ENCODE data around the gene JOSD2. TPM values are rescaled to one million over a fixed set of nuclear protein-coding genes. Genes with fewer than 3 reads are reported as not detected.
A peak's percentile ranks its signal among the peaks of the same experiment; 100 is the strongest.

Gene JOSD2
- total RNA-seq (2014; rRNA removed) (60.8 and 71.5 TPM in 2 replicates), Bru-seq, nascent RNA (percentile 51 among the genes with signal in this experiment), BruChase-seq, experiment 1, labeled RNA remaining after a 6-hour chase (percentile 50 among the genes with signal in this experiment), BruChase-seq, experiment 2, labeled RNA remaining after a 2-hour chase (percentile 48 among the genes with signal in this experiment)
- long read RNA-seq, transcript JOSD2-204 (5 exons, 996 nt), result major isoform, 6 of 34 reads
- long read RNA-seq, partial matches to known transcripts, result 8 of 34 reads
- long read RNA-seq, other reads (novel, unspliced or antisense), result 11 of 34 reads

GRCh38 chr19:50511069-50511822 lies at the start of gene JOSD2:
Gene JOSD2 (minus strand): TSS chr19:50511191. CDS start chr19:50510431, 760 bp downstream.
- BruUV-seq (replicated peaks), result no TSS peak
- Histone ChIP-seq H3K4me1 (ENCODE audit: insufficient read depth, low read length) (0 out of 2 replicates have a peak, but pooled peaks cover 7% of the 10 kb centered on the region), H4K20me1 (ENCODE audit: low read length) (no peaks in the 10 kb centered on the region), H3K27me3 (ENCODE audit: low read length) (no peaks in the 10 kb centered on the region), H3K9me2 (replicated peaks; ENCODE audit: low read length) (no peaks in the 10 kb centered on the region), H3K27ac (ENCODE audit: low read length) (peak within 1 kb of the TSS; percentile 20), H2AFZ (ENCODE audit: low read length) (peak within 1 kb of the TSS; percentile 80), H3F3A (ENCODE audit: low read length, unreplicated experiment) (no peaks in the 10 kb centered on the region), H3K36me3 (ENCODE audit: low read depth, low read length) (no peaks in the 10 kb centered on the region), H3K4me3 (ENCODE audit: low read length) (peak within 1 kb of the TSS; percentile 84), H3K9me3 (ENCODE audit: low read length) (no peaks in the 10 kb centered on the region), H3K79me2 (ENCODE audit: low read length) (0 out of 2 replicates have a peak, but pooled peaks cover 3% of the 10 kb centered on the region), H3K9ac (ENCODE audit: low read length) (peak within 1 kb of the TSS; percentile 83), H3K4me2 (ENCODE audit: low read length) (peak within 1 kb of the TSS; percentile 90)
- CTCF ChIA-PET, result interaction anchor here (0.6 to 0.7 kb wide), 4 partner anchors 121 to 261 kb away, joined by 3 to 6 read pairs (median 5); no protein-coding TSS in a partner anchor
- POLR2A ChIA-PET (ENCODE audit: unreplicated experiment), result interaction anchor here (0.5 to 0.6 kb wide), 6 partner anchors 135 to 328 kb away, joined by 3 to 8 read pairs (median 4); partner anchors contain the start of genes MYH14 and NR1H2
- intact Hi-C loops (cut with micrococcal nuclease), result loop anchor here (1.0 kb wide), 2 partner anchors 135 to 182 kb away; partner anchors contain the start of genes KCNC3 and NR1H2
- TF ChIP-seq EZH2phosphoT487 (IDR thresholded peaks at IDR 0.05; ENCODE audit: borderline replicate concordance, low read length) (no peak), EZH2 (IDR thresholded peaks at IDR 0.05; ENCODE audit: low read length, unreplicated experiment) (no peak), CTCF (conservative IDR thresholded peaks at IDR 0.05; ENCODE audit: low read depth, low read length) (no peak)
- DNase-seq (peak; percentile 99), ATAC-seq (peak; percentile 98)

GRCh38 chr19:50559636-50560035 lies 48.6 kb upstream of the JOSD2 start:
- H3K27ac ChIP-seq (ENCODE audit: low read length), result no peak overlapping the region
- ATAC-seq (no peak), DNase-seq (no peak)
- no peak overlapping the region for H3K9ac ChIP-seq (ENCODE audit: low read length)
- H3K9me3 ChIP-seq (ENCODE audit: low read length), result no peaks in the 10 kb centered on the region
- H3K4me2 ChIP-seq (ENCODE audit: low read length), result no peak overlapping the region
- H3K9me2 ChIP-seq (replicated peaks; ENCODE audit: low read length), result no peaks in the 10 kb centered on the region
- CTCF ChIA-PET, result no interaction called here
- H3K4me1 ChIP-seq (ENCODE audit: insufficient read depth, low read length), result no peaks in the 10 kb centered on the region
- no TSS peak for BruUV-seq (replicated peaks)
- intact Hi-C loops (cut with micrococcal nuclease), result no loop called here
- no peaks in the 10 kb centered on the region for H3F3A ChIP-seq (ENCODE audit: low read length, unreplicated experiment)
- H4K20me1 ChIP-seq (ENCODE audit: low read length), result no peaks in the 10 kb centered on the region
- H3K27me3 ChIP-seq (ENCODE audit: low read length), result peaks cover 52% of the 10 kb centered on the region
- TF ChIP-seq EZH2 (IDR thresholded peaks at IDR 0.05; ENCODE audit: low read length, unreplicated experiment), result no peak
- H3K79me2 ChIP-seq (ENCODE audit: low read length), result no peaks in the 10 kb centered on the region
- no peak overlapping the region for H2AFZ ChIP-seq (ENCODE audit: low read length)
- POLR2A ChIA-PET (ENCODE audit: unreplicated experiment), result no interaction called here
- H3K36me3 ChIP-seq (ENCODE audit: low read depth, low read length), result no peaks in the 10 kb centered on the region
- no peak overlapping the region for H3K4me3 ChIP-seq (ENCODE audit: low read length)

- intact Hi-C loops (cut with micrococcal nuclease), result no loop called here
- Histone ChIP-seq H4K20me1 (ENCODE audit: low read length) (no peaks in the 10 kb centered on the region), H3K27me3 (ENCODE audit: low read length) (peaks cover 40% of the 10 kb centered on the region), H3K4me1 (ENCODE audit: insufficient read depth, low read length) (no peaks in the 10 kb centered on the region), H3K79me2 (ENCODE audit: low read length) (no peaks in the 10 kb centered on the region), H3K9ac (ENCODE audit: low read length) (no peak overlapping the region), H3K4me2 (ENCODE audit: low read length) (no peak overlapping the region), H3K36me3 (ENCODE audit: low read depth, low read length) (no peaks in the 10 kb centered on the region), H3K4me3 (ENCODE audit: low read length) (no peak overlapping the region), H2AFZ (ENCODE audit: low read length) (no peak overlapping the region), H3K27ac (ENCODE audit: low read length) (no peak overlapping the region), H3K9me3 (ENCODE audit: low read length) (no peaks in the 10 kb centered on the region), H3K9me2 (replicated peaks; ENCODE audit: low read length) (no peaks in the 10 kb centered on the region), H3F3A (ENCODE audit: low read length, unreplicated experiment) (no peaks in the 10 kb centered on the region)
- ATAC-seq, result no peak
- POLR2A ChIA-PET (ENCODE audit: unreplicated experiment), result interaction anchor here (0.6 kb wide), 1 partner anchor 13 kb away, joined by 5 read pairs; no protein-coding TSS in a partner anchor
- CTCF ChIA-PET, result no interaction called here
- no peak for DNase-seq
- TF ChIP-seq EZH2 (IDR thresholded peaks at IDR 0.05; ENCODE audit: low read length, unreplicated experiment) (no peak), EZH2phosphoT487 (IDR thresholded peaks at IDR 0.05; ENCODE audit: borderline replicate concordance, low read length) (no peak)
- no TSS peak for BruUV-seq (replicated peaks)
These were observed 47.5 kb upstream of the JOSD2 start for GRCh38 chr19:50558449-50558848.
